Lung (tissue), 12 donors: ENCODE results near the gene SLTM. TPM values are rescaled to one million over a fixed set of nuclear protein-coding genes. Genes with fewer than 3 reads are reported as not detected.

Source experiments
- ATAC-seq: fragments of 200-7000 bp; cut with Tn5 transposase; one replicate; pipeline ENCODE4 v1.9.1; 2020; ENCODE audit warnings: moderate number of reproducible peaks; ENCODE audit not compliant: insufficient read depth, low FRiP score
- DNase-seq, 3 donors: peaks; one replicate each; pipeline ENCODE4 v3.0.0-alpha.2; 2013 to 2017
- H3K27ac ChIP-seq, 2 donors: one replicate each; pipeline ENCODE4 v1.5.1; 2013; ENCODE audit warnings: mild to moderate bottlenecking in 2 of 2, moderate library complexity in 2 of 2, control low read depth in 1 of 2, inconsistent platforms in 1 of 2, low read depth in 1 of 2, low read length in 1 of 2
- H3K27me3 ChIP-seq, 3 donors: one replicate each; pipeline ENCODE4 v1.5.1; 2013; ENCODE audit warnings: low read length in 2 of 3; ENCODE audit not compliant: control insufficient read depth in 3 of 3, insufficient read depth in 3 of 3
- H3K36me3 ChIP-seq, 4 donors: one replicate each; pipeline ENCODE4 v1.5.1; 2013; ENCODE audit warnings: low read length in 4 of 4, mild to moderate bottlenecking in 1 of 4, moderate library complexity in 1 of 4; ENCODE audit not compliant: control insufficient read depth in 4 of 4, insufficient read depth in 4 of 4
- H3K4me1 ChIP-seq, 5 donors: one replicate each; pipeline ENCODE4 v1.5.1; 2013; ENCODE audit warnings: low read length in 5 of 5, mild to moderate bottlenecking in 2 of 5, moderate library complexity in 1 of 5; ENCODE audit not compliant: control insufficient read depth in 5 of 5, insufficient read depth in 5 of 5
- H3K4me3 ChIP-seq: one replicate; pipeline ENCODE4 v1.5.1; 2013; ENCODE audit warnings: mild to moderate bottlenecking, control low read depth, moderate library complexity
- H3K9ac ChIP-seq, 2 donors: one replicate each; pipeline ENCODE4 v1.5.1; 2013; ENCODE audit warnings: low read length in 2 of 2, control low read depth in 1 of 2; ENCODE audit not compliant: insufficient read depth in 1 of 2
- H3K9me3 ChIP-seq, 4 donors: one replicate each; pipeline ENCODE4 v1.5.1; 2013; ENCODE audit warnings: low read length in 3 of 4, mild to moderate bottlenecking in 1 of 4, moderate library complexity in 1 of 4; ENCODE audit not compliant: control insufficient read depth in 4 of 4, insufficient read depth in 3 of 4
- CTCF ChIP-seq: IDR thresholded peaks from 2 replicates; pipeline ENCODE4 v1.5.1; 2012; ENCODE audit warnings: mild to moderate bottlenecking; ENCODE audit errors: control extremely low read depth, extremely low read depth
- WGBS, 2 donors: extraction: QIAGEN DNeasy Blood & Tissue Kit; methylation state at CpG; one replicate each; pipeline ENCODE4 v1.1.7; 2013; 5-methylcytosine and 5-hydroxymethylcytosine counted together
- polyA plus RNA-seq, 2 donors: library from polyadenylated mRNA; stranded (reverse); fragments of 200-250 nt; gene quantifications; one replicate each; pipeline ENCODE4 v1.2.1, GENCODE V29; 2013
- total RNA-seq, 2 donors: library from RNA; depleted of rRNA in 1 of 2; stranded (reverse); fragments of >200 nt in 1 of 2; gene quantifications; one replicate each; pipeline ENCODE4 v1.2.1, GENCODE V29; 2014 to 2021
- donor health status: control.
- donor health status: control.
- donor health status: Bipolar disorder and iron deficiency.
- donor health status: healthy.
- donor health status: DM: yes; HTN: yes; CAD: no.

Gene SLTM
- total and polyA plus RNA-seq, 4 donors, result 46.0 to 164 (median 67.4) TPM

GRCh38 chr15:58957101-58957973 is 23.9 kb upstream of the SLTM start:
- ATAC-seq (peak; percentile 81), DNase-seq (peak; percentile 40 to 62 (median 59))

GRCh38 chr15:58952751-58953150 is 19.3 kb upstream of the SLTM start:
- DNase-seq (no peak), ATAC-seq (no peak)

More at GRCh38 chr15:58957101-58957973, 23.9 kb upstream of the SLTM start:
- Histone ChIP-seq H3K27me3 (no peaks in the 10 kb centered on the region), H3K4me3 (no peak overlapping the region), H3K9ac (no peak overlapping the region), H3K4me1 (no peaks in the 10 kb centered on the region), H3K9me3 (no peaks in the 10 kb centered on the region), H3K27ac (no peak overlapping the region), H3K36me3 (no peaks in the 10 kb centered on the region)
- 25 to 32% methylated on average over 8 of the region's 8 CpGs for WGBS, 2 donors
- peak; percentile 60 for TF ChIP-seq CTCF

GRCh38 chr15:58951388-58952007 is 18.0 kb upstream of the SLTM start:
- peak; percentile 34 for ATAC-seq
- H3K27ac ChIP-seq, result no peak overlapping the region
- 78 to 88% methylated on average over 5 of the region's 5 CpGs for WGBS, 2 donors

More at GRCh38 chr15:58952751-58953150, 19.3 kb upstream of the SLTM start:
- Histone ChIP-seq H3K9me3 (no peaks in the 10 kb centered on the region), H3K4me1 (no peaks in the 10 kb centered on the region), H3K36me3 (no peaks in the 10 kb centered on the region), H3K4me3 (no peak overlapping the region), H3K27ac (no peak overlapping the region), H3K9ac (no peak overlapping the region), H3K27me3 (no peaks in the 10 kb centered on the region)
- TF ChIP-seq CTCF, result no peak

More at GRCh38 chr15:58951388-58952007, 18.0 kb upstream of the SLTM start:
- peak in 2 of 3 donors; percentile 56 to 81 for DNase-seq
- Histone ChIP-seq H3K4me3 (no peak overlapping the region), H3K36me3 (no peaks in the 10 kb centered on the region), H3K27me3 (no peaks in the 10 kb centered on the region), H3K9ac (no peak overlapping the region), H3K9me3 (no peaks in the 10 kb centered on the region), H3K4me1 (no peaks in the 10 kb centered on the region)
- TF ChIP-seq CTCF, result no peak
